ENCODE results near the gene DAZAP1. TPM values are rescaled to one million over a fixed set of nuclear protein-coding genes. Genes with fewer than 3 reads are reported as not detected.

DAZAP1 gene
- 100 to 1,000 TPM in 1 of 12 donors, 10 to 100 TPM in 10, not detected in 1; 53.6 to 125 (median 62.2) TPM for polyA plus RNA-seq (ENCODE audit: insufficient read length in 12 of 12)
- long read RNA-seq, donor 1, transcript DAZAP1-208 (1 exons, 3,642 nt): major isoform, 62 of 76 reads
- long read RNA-seq, donor 1, partial matches to known transcripts: 5 of 76 reads
- long read RNA-seq, donor 1, other reads (novel, unspliced or antisense): 0 of 76 reads
- long read RNA-seq, donor 2, transcript DAZAP1-201 (12 exons, 2,160 nt): minor isoform, 10 of 55 reads
- long read RNA-seq, donor 2, transcript DAZAP1-208 (1 exons, 3,642 nt): major isoform, 35 of 55 reads
- long read RNA-seq, donor 2, partial matches to known transcripts: 8 of 55 reads
- long read RNA-seq, donor 2, other reads (novel, unspliced or antisense): 0 of 55 reads
- long read RNA-seq, donor 3, transcript DAZAP1-208 (1 exons, 3,642 nt): major isoform, 24 of 29 reads
- long read RNA-seq, donor 3, partial matches to known transcripts: 0 of 29 reads
- long read RNA-seq, donor 3, other reads (novel, unspliced or antisense): 0 of 29 reads
- long read RNA-seq, donor 4, transcript DAZAP1-208 (1 exons, 3,642 nt): major isoform, 11 of 15 reads
- long read RNA-seq, donor 4, partial matches to known transcripts: 0 of 15 reads
- long read RNA-seq, donor 4, other reads (novel, unspliced or antisense): 0 of 15 reads
- long read RNA-seq, donor 5, transcript DAZAP1-201 (12 exons, 2,160 nt): minor isoform, 15 of 49 reads
- long read RNA-seq, donor 5, transcript DAZAP1-208 (1 exons, 3,642 nt): major isoform, 22 of 49 reads
- long read RNA-seq, donor 5, partial matches to known transcripts: 5 of 49 reads
- long read RNA-seq, donor 5, other reads (novel, unspliced or antisense): 0 of 49 reads
- long read RNA-seq, donor 6, transcript DAZAP1-201 (12 exons, 2,160 nt): minor isoform, 8 of 38 reads
- long read RNA-seq, donor 6, transcript DAZAP1-208 (1 exons, 3,642 nt): major isoform, 28 of 38 reads
- long read RNA-seq, donor 6, partial matches to known transcripts: 0 of 38 reads
- long read RNA-seq, donor 6, other reads (novel, unspliced or antisense): 0 of 38 reads
- long read RNA-seq, donor 7, transcript DAZAP1-201 (12 exons, 2,160 nt): minor isoform, 9 of 26 reads
- long read RNA-seq, donor 7, transcript DAZAP1-208 (1 exons, 3,642 nt): major isoform, 15 of 26 reads
- long read RNA-seq, donor 7, partial matches to known transcripts: 0 of 26 reads
- long read RNA-seq, donor 7, other reads (novel, unspliced or antisense): 0 of 26 reads
- long read RNA-seq, donor 8, transcript DAZAP1-208 (1 exons, 3,642 nt): major isoform, 25 of 57 reads
- long read RNA-seq, donor 8, transcript DAZAP1-203 (5 exons, 3,943 nt): minor isoform, 8 of 57 reads
- long read RNA-seq, donor 8, transcript DAZAP1-201 (12 exons, 2,160 nt): minor isoform, 16 of 57 reads
- long read RNA-seq, donor 8, partial matches to known transcripts: 0 of 57 reads
- long read RNA-seq, donor 8, other reads (novel, unspliced or antisense): 0 of 57 reads
- long read RNA-seq, donor 9, transcript DAZAP1-208 (1 exons, 3,642 nt): major isoform, 20 of 27 reads
- long read RNA-seq, donor 9, partial matches to known transcripts: 0 of 27 reads
- long read RNA-seq, donor 9, other reads (novel, unspliced or antisense): 0 of 27 reads
- long read RNA-seq, donor 10, transcript DAZAP1-201 (12 exons, 2,160 nt): minor isoform, 7 of 41 reads
- long read RNA-seq, donor 10, transcript DAZAP1-208 (1 exons, 3,642 nt): major isoform, 28 of 41 reads
- long read RNA-seq, donor 10, partial matches to known transcripts: 0 of 41 reads
- long read RNA-seq, donor 10, other reads (novel, unspliced or antisense): 0 of 41 reads
- long read RNA-seq, donor 11, transcript DAZAP1-201 (12 exons, 2,160 nt): minor isoform, 6 of 37 reads
- long read RNA-seq, donor 11, transcript DAZAP1-208 (1 exons, 3,642 nt): major isoform, 27 of 37 reads
- long read RNA-seq, donor 11, partial matches to known transcripts: 0 of 37 reads
- long read RNA-seq, donor 11, other reads (novel, unspliced or antisense): 0 of 37 reads

DNA sequence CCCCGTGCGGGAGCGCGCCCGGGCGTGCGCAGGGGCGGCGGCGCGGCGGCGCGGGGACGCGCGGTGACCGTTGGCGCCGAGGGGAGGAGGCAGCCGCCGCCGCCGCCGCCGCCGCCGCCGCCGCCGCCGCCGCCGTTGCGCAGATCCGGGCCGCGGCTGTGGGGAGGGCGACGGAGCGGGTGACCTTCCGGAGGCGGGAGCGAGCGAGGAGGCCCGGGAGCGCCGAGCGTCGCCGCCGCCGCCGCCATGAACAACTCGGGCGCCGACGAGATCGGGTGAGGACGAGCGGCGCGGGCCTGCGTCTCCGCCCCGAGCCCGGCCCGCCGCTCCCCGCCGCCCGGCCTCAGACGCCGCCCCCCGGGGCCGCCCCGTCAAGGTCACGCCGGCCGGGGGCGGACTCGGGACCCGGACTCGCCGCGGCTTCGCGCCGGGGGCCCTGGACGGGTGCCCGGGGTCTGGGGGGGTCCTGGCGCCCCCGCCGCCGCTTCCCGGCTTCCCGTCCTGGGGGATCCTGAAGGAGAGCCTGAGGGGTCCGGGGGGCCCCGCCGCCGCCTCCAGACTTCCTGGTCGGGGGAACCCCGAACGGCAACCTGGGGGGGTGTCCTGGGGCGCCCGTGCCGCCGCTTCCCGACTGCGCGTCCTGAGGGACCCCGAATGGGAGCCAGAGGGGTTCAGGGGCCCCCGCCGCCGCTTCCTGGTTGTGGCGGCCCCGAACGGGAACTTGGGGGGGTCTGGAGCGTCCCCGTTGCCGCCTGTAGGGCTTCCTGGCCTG lies at the start of gene DAZAP1:
Gene DAZAP1, plus strand, starts transcription at position 59 of the 772 bp plus-strand sequence. Its CDS starts 188 bp downstream, at position 247.
- no peak for DNase-seq

DNA sequence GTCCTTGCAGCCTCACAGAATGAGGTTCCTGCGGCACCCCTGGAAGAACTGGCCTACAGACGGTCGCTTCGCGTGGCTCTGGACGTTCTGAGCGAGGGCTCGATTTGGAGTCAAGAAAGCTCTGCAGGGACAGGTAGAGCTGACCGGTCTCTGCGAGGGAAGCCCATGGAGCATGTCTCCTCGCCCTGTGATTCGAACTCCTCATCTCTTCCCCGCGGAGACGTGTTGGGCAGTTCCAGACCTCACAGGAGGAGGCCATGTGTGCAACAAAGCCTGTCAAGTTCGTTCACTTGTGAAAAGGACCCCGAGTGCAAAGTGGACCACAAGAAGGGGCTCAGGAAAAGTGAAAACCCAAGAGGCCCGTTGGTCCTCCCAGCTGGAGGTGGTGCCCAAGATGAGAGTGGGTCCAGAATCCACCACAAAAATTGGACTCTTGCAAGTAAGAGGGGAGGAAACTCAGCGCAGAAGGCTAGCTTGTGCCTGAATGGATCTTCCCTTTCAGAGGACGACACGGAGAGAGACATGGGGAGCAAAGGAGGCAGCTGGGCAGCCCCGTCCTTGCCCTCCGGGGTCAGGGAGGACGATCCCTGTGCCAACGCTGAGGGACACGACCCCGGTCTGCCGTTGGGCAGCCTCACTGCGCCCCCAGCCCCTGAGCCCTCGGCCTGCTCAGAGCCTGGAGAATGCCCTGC lies 47.1 kb upstream of the DAZAP1 start:
- DNase-seq: no peak

DNA sequence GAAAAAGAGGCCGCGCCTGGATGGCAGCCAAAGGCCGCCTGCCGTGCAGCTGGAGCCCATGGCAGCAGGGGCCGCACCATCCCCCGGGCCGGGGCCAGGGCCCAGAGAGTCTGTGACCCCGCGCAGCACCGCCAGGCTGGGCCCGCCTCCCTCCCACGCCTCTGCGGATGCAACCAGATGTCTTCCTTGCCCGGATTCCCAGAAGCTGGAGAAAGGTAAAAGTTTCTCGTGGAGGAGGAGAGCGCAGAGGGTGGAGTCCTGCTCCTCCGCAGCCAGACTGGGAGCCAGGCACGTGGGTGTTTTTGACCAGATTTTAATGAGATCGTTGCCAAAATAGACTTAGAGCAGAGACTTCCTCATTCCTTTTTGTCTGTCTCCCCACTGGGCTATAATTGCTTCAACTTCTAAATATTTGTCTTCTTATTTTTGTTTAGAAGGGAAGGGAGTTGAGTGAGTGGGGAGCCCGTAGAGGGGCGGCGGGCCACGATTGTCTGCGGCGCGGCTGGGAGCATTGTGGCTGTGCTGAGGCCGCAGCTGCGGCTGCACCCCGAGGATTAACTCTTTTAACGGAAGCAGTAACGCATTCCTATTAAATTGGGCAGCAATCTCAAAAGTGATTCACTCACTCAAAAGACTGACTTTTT lies 46.4 kb upstream of the DAZAP1 start:
- DNase-seq: peak; percentile 78

DNA sequence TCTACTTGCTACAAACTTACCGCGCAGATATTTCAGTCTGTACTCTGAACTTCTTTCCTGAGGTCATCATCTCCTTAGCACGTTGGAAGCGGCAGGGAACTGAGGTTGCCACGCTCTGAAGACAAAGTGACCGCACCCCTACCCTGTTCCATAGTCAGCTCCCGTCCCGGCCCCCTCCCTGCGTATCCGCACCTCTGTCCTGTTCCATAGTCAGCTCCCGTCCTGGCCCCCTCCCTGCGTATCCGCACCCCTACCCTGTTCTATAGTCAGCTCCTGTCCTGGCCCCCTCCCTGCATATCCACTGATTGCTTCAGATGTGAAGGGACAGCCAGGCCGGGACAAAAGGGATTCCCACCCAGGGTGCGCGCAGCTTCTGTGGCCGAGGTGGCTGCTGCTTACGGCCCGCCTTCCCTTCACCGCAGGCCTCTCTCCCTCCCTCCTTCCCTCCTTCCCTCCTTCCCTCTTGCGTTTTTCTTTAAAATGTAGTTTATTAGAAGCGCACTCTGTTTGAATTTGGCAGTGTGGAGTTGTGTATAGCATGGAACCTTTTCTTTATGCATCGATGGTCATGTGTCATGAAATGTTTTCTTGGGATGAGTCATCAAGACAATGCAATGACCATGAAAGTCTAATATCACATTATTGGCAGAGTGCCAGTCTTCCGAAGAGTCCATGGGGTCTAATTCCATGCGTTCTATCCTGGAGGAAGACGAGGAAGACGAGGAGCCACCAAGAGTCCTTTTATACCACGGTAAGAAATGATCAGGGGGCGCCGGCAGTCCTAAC lies 45.6 kb upstream of the DAZAP1 start:
- no peak for DNase-seq

DNA sequence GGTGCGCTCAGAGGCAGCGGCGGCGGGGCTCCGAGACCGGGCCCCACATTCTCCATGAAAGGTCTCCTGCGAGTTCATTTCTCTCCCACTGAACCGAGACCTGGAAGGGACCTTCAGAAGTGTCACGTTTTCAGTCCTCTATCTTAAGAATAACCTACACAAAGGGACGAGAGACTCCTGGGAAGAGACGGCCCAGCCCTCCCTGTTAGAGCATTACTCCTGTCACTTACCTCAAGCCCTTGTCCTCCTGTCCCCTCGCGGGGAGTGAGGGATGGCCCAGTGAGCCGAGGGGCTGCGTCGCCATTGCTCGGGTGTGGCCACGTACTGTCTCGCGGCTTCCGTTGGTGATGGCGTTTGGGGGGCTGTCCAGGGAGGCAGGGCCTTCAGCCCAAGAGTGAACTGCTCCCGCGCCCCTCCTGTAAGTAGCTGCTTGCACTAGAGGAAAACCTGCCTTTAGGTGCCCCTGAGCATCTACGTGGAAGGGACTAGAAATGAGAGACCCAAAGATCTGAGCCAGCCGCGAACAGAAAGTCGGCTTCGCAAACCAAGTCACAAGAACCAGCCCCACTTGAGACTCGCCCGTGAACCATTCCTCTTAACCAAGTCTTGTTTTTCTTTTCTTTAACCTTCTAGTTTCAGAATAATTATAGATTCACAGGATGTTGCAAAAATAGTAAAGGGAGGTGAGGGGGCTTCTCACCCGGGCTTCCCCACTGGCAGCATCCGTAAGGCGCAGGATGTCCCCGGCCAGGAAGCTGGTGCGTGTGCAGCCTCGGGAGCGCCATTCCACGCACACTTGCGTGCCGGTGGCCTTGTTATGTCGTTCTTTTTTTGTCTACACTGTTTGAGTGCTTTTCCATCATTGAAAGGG lies 44.8 kb upstream of the DAZAP1 start:
- DNase-seq: no peak

DNA sequence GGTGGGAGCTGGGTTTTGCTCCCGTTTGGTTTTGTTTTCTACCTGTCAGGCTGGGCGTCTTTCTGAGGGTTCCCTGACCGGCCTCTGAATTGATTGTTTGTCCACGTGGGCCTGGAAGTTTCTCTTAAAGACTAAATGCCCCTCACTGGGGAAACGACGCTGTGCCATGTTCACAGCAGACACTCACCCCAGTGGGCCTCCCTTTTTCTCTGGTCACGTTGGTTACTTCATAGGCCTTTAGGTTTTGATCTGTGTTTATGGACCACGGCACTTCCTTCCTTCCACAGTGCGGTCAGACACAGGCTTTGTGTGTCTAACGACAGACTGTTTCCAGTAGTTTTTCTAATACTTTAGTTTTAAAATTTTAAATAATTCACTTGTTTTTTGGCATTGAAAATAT lies 43.8 kb upstream of the DAZAP1 start:
- no peak for DNase-seq

DNA sequence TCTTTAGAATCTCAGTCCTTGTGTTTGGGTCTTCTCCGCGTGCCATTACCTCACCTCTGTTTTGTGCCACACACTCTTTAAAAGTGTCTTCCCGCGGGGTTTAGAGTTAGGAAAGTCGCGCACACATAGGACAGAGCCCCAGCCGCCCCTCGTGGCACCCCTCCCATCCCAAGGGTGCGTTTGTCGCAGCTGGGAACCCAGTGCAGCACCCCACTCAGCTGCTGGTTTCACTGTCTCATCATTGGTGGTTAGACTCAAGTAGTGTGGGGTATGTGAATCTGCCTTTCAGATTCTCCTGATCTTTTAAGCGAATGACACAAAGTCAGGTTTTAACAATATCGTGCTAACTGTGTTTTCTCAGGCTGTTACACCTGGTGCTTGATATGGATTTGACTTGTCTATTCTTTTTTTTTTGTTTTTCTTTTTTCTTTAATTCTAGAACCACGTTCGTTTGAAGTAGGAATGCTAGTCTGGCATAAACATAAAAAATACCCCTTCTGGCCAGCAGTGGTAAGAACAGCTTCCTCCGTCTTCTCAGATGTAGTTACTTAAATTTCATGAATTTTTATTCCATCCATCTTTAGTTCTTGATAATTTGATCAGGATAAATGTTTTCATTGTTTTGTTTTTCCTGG lies 43.2 kb upstream of the DAZAP1 start:
- no peak for DNase-seq

DNA sequence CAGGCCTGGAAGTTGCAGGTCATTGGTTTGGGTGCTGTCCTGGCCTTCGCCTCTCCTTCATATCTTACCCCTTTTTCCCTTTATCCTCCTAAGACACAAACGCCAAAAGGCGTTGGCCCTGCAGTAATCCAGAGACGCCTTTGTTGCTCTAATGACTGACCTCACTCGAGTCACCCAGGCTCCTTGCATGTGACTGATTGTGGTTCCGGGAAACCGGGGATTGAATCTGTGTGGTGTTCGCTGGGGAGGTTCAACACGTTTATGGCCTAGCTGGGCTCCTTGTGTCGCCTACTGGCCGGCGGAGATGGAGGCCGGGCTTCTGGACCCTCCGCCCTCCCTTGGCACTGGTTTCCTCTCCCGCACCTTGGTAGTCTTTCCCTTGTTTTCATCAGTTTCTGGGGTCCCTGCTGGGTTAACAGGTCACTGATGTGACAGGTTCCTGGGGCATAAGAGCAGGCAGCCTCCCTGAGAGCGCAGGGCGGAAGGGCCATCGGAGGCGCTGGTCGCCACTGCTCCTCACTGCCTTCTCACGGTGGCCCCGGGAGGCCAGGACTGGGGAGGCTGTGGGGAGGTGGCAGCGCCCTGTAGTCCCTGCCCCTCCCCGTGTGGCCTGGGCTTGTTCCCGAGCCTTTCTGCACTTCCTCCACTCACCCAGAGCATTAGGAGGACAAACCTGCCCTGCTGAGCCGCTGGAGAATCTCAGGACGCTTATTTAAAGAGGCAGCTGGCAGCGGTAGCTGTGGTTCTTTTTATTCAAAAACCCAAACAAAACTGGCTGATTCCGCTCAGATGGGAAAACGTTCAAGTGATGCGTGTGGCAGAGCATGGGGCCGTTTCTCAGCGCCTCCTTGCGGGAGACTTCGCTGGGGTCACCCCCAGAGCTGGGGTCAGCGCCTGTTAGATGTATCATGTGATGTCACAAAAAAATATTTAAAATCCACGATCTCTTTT lies 41.8 kb upstream of the DAZAP1 start:
- DNase-seq: no peak

DNA sequence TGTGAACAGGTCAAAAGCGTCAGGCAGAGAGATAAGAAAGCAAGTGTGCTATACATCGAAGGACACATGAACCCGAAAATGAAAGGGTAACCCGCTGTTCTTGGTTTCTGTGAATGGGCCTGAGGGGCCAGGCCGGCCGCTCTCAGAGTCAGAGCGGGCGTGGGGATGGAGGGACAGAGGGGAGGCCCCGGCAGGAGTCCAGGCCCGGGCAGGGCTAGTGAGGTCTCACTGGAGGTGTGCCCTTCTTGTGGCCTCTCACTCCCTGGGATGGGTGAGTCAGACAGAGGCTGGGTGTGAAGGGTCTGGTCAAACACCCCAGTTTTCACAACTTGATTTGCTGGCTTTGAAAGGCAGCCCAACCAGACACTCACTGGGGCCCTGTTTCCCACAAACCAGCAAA lies 41.1 kb upstream of the DAZAP1 start:
- DNase-seq: no peak

DNA sequence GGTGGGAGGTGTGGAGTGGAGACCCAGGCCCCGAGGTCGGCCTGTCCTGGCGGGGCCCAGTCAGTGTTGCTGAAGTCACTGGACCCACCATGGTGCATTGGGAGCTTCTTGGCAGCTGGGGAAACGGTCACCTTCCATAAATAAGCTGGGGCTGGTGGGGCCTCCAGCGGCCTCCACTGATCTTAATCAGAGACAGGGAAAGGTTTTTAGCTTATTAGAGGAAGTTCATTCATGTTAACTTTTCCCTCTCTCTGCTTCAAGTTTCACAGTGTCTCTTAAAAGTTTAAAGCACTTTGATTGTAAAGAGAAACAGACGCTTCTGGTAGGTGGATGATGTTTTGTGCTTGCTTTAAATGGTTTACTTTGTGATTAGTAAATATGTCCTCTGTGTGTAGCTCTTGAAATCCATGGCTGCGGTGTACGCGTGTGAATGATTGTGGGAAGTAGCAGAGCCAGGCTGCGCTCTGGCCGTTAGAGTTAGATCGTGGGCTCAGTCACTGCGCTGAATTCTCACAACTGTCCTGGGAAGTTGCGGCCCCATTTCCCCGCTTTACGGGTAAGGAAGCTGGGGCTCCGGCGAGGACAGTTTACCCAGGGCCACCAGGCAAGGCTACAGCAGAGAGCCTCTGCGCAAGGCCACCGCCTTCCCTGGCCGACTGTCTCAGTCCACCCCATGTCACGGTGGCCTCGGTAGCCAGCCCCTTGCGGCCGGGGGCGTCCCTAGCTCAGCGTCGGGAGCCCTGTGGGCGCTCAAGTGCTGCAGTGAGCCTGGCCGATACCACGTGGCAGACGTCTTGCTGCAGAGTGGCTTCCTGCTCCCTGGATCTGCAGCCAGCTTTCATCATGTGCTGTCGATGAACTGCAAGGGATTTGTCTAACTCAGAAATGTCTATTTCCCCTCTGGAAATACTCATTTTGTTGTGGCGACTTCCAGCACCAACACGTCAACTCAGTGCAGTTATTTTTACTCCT lies 40.2 kb upstream of the DAZAP1 start:
- no peak for DNase-seq

DNA sequence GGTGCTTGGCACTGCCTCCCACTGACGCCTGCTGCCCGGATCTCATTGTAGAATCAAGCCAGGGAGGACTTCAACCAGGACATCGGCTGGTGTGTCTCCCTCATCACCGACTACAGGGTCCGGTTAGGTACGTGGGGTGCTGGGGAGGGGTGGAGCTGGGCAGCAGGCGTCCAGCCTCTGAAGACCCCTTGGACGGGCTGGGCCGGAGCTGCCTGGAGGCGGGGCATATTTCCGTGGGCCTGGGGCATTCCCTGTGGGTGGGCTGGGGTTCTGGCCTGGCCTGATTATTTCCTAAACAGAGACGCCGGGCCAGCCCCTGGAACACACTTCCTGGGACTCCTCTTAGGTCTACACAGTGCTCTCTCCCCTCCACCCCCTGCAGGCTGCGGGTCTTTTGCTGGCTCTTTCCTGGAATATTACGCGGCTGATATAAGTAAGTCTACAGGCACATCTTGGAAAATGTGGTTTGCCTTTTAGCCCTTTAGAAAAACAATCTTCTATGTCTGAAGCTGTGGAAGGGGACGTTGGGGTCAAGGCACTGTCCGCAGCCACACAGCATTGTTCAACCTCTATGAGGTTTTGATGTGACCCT lies 38.1 kb upstream of the DAZAP1 start:
- DNase-seq: no peak

DNA sequence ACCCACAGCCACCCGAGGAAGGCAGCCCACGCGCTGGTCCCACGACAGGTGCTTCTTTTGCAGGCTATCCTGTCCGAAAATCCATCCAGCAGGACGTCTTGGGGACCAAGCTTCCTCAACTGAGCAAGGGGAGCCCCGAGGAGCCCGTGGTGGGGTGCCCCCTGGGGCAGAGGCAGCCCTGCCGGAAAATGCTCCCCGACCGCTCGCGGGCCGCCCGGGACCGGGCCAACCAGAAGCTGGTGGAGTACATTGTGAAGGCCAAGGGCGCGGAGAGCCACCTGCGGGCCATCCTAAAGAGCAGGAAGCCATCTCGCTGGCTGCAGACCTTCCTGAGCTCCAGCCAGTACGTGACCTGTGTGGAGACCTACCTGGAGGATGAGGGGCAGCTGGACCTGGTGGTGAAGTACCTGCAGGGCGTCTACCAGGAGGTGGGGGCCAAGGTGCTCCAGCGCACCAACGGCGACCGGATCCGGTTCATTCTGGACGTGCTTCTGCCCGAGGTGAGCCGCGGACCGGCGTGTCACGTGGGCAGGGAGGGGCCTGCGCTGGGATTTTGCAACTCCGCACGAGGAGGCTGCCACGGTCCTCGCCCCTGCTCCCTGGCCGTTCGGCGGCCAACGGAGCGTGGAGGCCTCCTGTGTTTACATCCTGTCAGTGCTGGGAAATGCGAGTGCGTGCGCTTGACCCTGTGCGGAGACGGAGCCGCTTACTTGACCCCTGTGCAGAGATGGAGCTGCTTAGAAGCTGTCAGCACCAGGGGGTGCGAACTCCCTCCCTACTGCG lies 36.6 kb upstream of the DAZAP1 start:
- DNase-seq: no peak
